H9 (cell line): ENCODE data around the gene IL1RL2. TPM values are rescaled to one million over a fixed set of nuclear protein-coding genes. Genes with fewer than 3 reads are reported as not detected.

ENCODE experiments used
- DNase-seq: peaks from one replicate; pipeline ENCODE4 v3.0.0-alpha.2; 2017
- H2AFZ ChIP-seq: one replicate; pipeline ENCODE4 v1.6.1; 2013; ENCODE audit warnings: mild to moderate bottlenecking, low read length, control low read depth, moderate library complexity
- H2AK5ac ChIP-seq: 2 replicates; pipeline ENCODE4 v1.6.1; 2013; ENCODE audit warnings: low read length, control low read depth, mixed read lengths; ENCODE audit not compliant: insufficient read length
- H2BK120ac ChIP-seq: one replicate; pipeline ENCODE4 v1.6.1; 2013; ENCODE audit warnings: low read depth, mild to moderate bottlenecking, low read length, control low read depth, inconsistent platforms; ENCODE audit not compliant: poor library complexity, severe bottlenecking
- H2BK12ac ChIP-seq: 2 replicates; pipeline ENCODE4 v1.6.1; 2013; ENCODE audit warnings: low read length, control low read depth, mixed read lengths, low read depth; ENCODE audit not compliant: insufficient read length
- H2BK15ac ChIP-seq: 2 replicates; pipeline ENCODE4 v1.6.1; 2013; ENCODE audit warnings: low read depth, low read length, control low read depth
- H2BK20ac ChIP-seq: one replicate; pipeline ENCODE4 v1.6.1; 2013; ENCODE audit warnings: low read depth, mild to moderate bottlenecking, low read length, control low read depth, inconsistent platforms; ENCODE audit not compliant: poor library complexity, severe bottlenecking
- H2BK5ac ChIP-seq: 2 replicates; pipeline ENCODE4 v1.6.1; 2013; ENCODE audit warnings: low read length, control low read depth, mixed read lengths; ENCODE audit not compliant: insufficient read length
- H3K14ac ChIP-seq: 2 replicates; pipeline ENCODE4 v1.6.1; 2013; ENCODE audit warnings: low read length, control low read depth; ENCODE audit not compliant: insufficient read depth
- H3K18ac ChIP-seq: 2 replicates; pipeline ENCODE4 v1.6.1; 2013; ENCODE audit warnings: low read depth, mild to moderate bottlenecking, mixed read lengths, low read length, control low read depth; ENCODE audit not compliant: insufficient read length
- H3K23ac ChIP-seq: 2 replicates; pipeline ENCODE4 v1.6.1; 2013; ENCODE audit warnings: low read length, control low read depth, mixed read lengths, low read depth; ENCODE audit not compliant: insufficient read length
- H3K23me2 ChIP-seq: 2 replicates; pipeline ENCODE4 v1.6.1; 2013; ENCODE audit warnings: low read depth, mild to moderate bottlenecking, mixed read lengths, low read length, control low read depth; ENCODE audit not compliant: insufficient read length, poor library complexity, severe bottlenecking
- H3K27ac ChIP-seq: 2 replicates; pipeline ENCODE4 v1.5.1; 2013; ENCODE audit warnings: low read length, control low read depth, mixed read lengths, low read depth; ENCODE audit not compliant: insufficient read length
- H3K27me3 ChIP-seq: 2 replicates; pipeline ENCODE4 v1.6.1; 2013; ENCODE audit warnings: low read length, control low read depth, inconsistent platforms; ENCODE audit not compliant: insufficient read depth
- H3K4ac ChIP-seq: 2 replicates; pipeline ENCODE4 v1.6.1; 2013; ENCODE audit warnings: low read depth, mild to moderate bottlenecking, control low read depth, inconsistent platforms, low read length, moderate library complexity
- H3K4me1 ChIP-seq: 2 replicates; pipeline ENCODE4 v1.6.1; 2013; ENCODE audit warnings: low read length, control low read depth, inconsistent platforms; ENCODE audit not compliant: insufficient read depth
- H3K4me2 ChIP-seq: 2 replicates; pipeline ENCODE4 v1.6.1; 2013; ENCODE audit warnings: low read length, control low read depth, mixed read lengths; ENCODE audit not compliant: insufficient read length, insufficient read depth
- H3K56ac ChIP-seq: 2 replicates; pipeline ENCODE4 v1.6.1; 2013; ENCODE audit warnings: low read depth, mild to moderate bottlenecking, mixed read lengths, low read length, control low read depth; ENCODE audit not compliant: insufficient read length
- H3K79me1 ChIP-seq: 2 replicates; pipeline ENCODE4 v1.6.1; 2013; ENCODE audit warnings: low read depth, mild to moderate bottlenecking, moderate library complexity, low read length, control low read depth, inconsistent platforms; ENCODE audit not compliant: insufficient read depth, poor library complexity, severe bottlenecking
- H3K79me2 ChIP-seq: 2 replicates; pipeline ENCODE4 v1.6.1; 2013; ENCODE audit warnings: low read length, control low read depth, inconsistent platforms; ENCODE audit not compliant: insufficient read depth
- H3K9ac ChIP-seq: 2 replicates; pipeline ENCODE4 v1.6.1; 2013; ENCODE audit warnings: low read length, control low read depth, mixed read lengths; ENCODE audit not compliant: insufficient read length; ENCODE audit errors: extremely low read depth
- H3K9me3 ChIP-seq: one replicate; pipeline ENCODE4 v1.6.1; 2013; ENCODE audit warnings: low read depth, low read length, inconsistent platforms; ENCODE audit not compliant: control insufficient read depth
- H3T11ph ChIP-seq: one replicate; pipeline ENCODE4 v1.6.1; 2013; ENCODE audit warnings: mild to moderate bottlenecking, low read length, control low read depth, inconsistent platforms
- H4K20me1 ChIP-seq: one replicate; pipeline ENCODE4 v1.6.1; 2013; ENCODE audit not compliant: control insufficient read depth, insufficient read length, insufficient read depth
- H4K5ac ChIP-seq: 2 replicates; pipeline ENCODE4 v1.6.1; 2013; ENCODE audit warnings: low read depth, mild to moderate bottlenecking, mixed read lengths, low read length, control low read depth; ENCODE audit not compliant: insufficient read length
- H4K8ac ChIP-seq: replicated peaks from 2 replicates; pipeline ENCODE4 v1.6.1; 2013; ENCODE audit warnings: low read length, control low read depth, mixed read lengths, low read depth; ENCODE audit not compliant: insufficient read length
- H4K91ac ChIP-seq: 2 replicates; pipeline ENCODE4 v1.6.1; 2013; ENCODE audit warnings: low read depth, mild to moderate bottlenecking, moderate library complexity, mixed read lengths, low read length, control low read depth; ENCODE audit not compliant: insufficient read length
- H3K27ac Mint-ChIP-seq, 3 experiments: 2 replicates in 2 of 3; 3 replicates in 1 of 3; pipeline ENCODE4 v1.8.0; 2020 to 2021; ENCODE audit warnings: mixed read lengths in 3 of 3, mild to moderate bottlenecking in 1 of 3, moderate library complexity in 1 of 3
- H3K27me3 Mint-ChIP-seq: 2 replicates; pipeline ENCODE4 v1.8.0; 2021; ENCODE audit warnings: low read depth, mild to moderate bottlenecking, moderate library complexity, mixed read lengths
- H3K36me3 Mint-ChIP-seq, 3 experiments: 2 replicates in 2 of 3; 3 replicates in 1 of 3; pipeline ENCODE4 v1.8.0; 2020 to 2021; ENCODE audit warnings: low read depth in 3 of 3, mixed read lengths in 3 of 3; ENCODE audit not compliant: insufficient read depth in 1 of 3
- H3K4me1 Mint-ChIP-seq, 2 experiments: 2 replicates each; pipeline ENCODE4 v1.8.0; 2020; ENCODE audit warnings: mixed read lengths in 2 of 2
- H3K4me3 Mint-ChIP-seq, 2 experiments: 2 replicates in 1 of 2; 3 replicates in 1 of 2; pipeline ENCODE4 v1.8.0; 2020 to 2021; ENCODE audit warnings: mild to moderate bottlenecking in 2 of 2, mixed read lengths in 2 of 2, moderate library complexity in 1 of 2
- H3K9me3 Mint-ChIP-seq, 2 experiments: 2 replicates in 1 of 2; 3 replicates in 1 of 2; pipeline ENCODE4 v1.8.0; 2020; ENCODE audit warnings: mild to moderate bottlenecking in 2 of 2, mixed read lengths in 2 of 2, moderate library complexity in 1 of 2
- CTCF ChIP-seq: fragments of 200-600 bp; sonication (generic); conservative IDR thresholded peaks from 3 replicates; pipeline ENCODE4 v1.8.0; 2021; ENCODE audit warnings: antibody characterized with exemption, mild to moderate bottlenecking
- WGBS: extraction: QIAGEN DNeasy Blood & Tissue Kit; methylation state at CpG from one replicate; pipeline ENCODE4 v1.1.7; 2013; ENCODE audit warnings: missing lambda C conversion rate, low lambda C conversion rate, mixed read lengths; ENCODE audit not compliant: insufficient read length; ENCODE audit errors: extremely low coverage; 5-methylcytosine and 5-hydroxymethylcytosine counted together
- total RNA-seq: library from RNA; stranded (reverse); gene quantifications from 2 replicates; pipeline ENCODE4 v1.2.1, GENCODE V29; 2021

IL1RL2 gene
- total RNA-seq, 1 experiment from 2014 or later: not detected

- no peak overlapping the region for H3K18ac ChIP-seq
- H2BK20ac ChIP-seq: no peak overlapping the region
- no peak overlapping the region for H3K27ac ChIP-seq
- H2BK120ac ChIP-seq: no peak overlapping the region
- H3K4me2 ChIP-seq: no peak overlapping the region
- no peak overlapping the region for H4K8ac ChIP-seq
- DNase-seq: no peak
- H3K4ac ChIP-seq: no peak overlapping the region
- no peaks in the 10 kb centered on the region for H3K79me2 ChIP-seq
- Mint-ChIP-seq H3K27me3 (no peaks in the 10 kb centered on the region), H3K4me1 (no peaks in the 10 kb centered on the region), H3K36me3 (no peaks in the 10 kb centered on the region), H3K4me3 (no peak overlapping the region), H3K27ac (no peak overlapping the region), H3K9me3 (no peaks in the 10 kb centered on the region)
- no peak for TF ChIP-seq CTCF
- no peak overlapping the region for H2BK5ac ChIP-seq
- no peak overlapping the region for H2AK5ac ChIP-seq
- no peak overlapping the region for H4K91ac ChIP-seq
- no peak overlapping the region for H2AFZ ChIP-seq
- no peaks in the 10 kb centered on the region for H4K20me1 ChIP-seq
- H3K79me1 ChIP-seq: no peaks in the 10 kb centered on the region
- no peak overlapping the region for H3K23ac ChIP-seq
- H4K5ac ChIP-seq: no peak overlapping the region
- H3K23me2 ChIP-seq: no peaks in the 10 kb centered on the region
- H3K9ac ChIP-seq: no peak overlapping the region
- H3K27me3 ChIP-seq: no peaks in the 10 kb centered on the region
- no peak overlapping the region for H2BK15ac ChIP-seq
- H3K4me1 ChIP-seq: no peaks in the 10 kb centered on the region
- no CpG with 5 or more reads among the region's 2 CpGs for WGBS
- H3K9me3 ChIP-seq: no peaks in the 10 kb centered on the region
- H3K14ac ChIP-seq: no peak overlapping the region
- H3T11ph ChIP-seq: no peak overlapping the region
- no peak overlapping the region for H2BK12ac ChIP-seq
- H3K56ac ChIP-seq: no peak overlapping the region
Observed at GRCh38 chr2:102285368-102285767, 98.5 kb downstream of the IL1RL2 start.
